NCI-H2171 treated with DMSO at 0.1 percent for 48 hours (cell line): Measurements from ENCODE around the gene STH.

Experiments
- DNase-seq: peaks from one replicate; lab custom pipeline; 2025; lab: John Stamatoyannopoulos, UW

STH gene

DNA sequence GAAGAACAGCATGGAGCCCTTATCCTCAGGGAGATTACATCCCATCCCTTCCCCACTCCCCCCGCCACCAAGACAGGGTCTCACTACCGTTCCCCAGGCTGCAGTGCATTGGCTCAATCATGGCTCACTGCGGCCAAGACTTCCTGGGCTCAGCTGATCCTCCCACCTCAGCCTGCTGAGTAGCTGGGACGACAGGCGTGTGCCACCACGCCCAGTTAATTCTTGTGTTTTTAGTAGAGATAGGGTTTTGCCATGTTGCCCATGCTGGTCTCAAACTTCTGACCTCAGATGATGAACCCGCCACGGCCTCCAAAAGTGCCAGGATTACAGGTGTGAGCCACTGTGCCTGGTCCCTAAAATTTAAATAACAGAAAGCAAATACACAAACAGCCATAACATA, 48.8 kb downstream of the STH start:
- no peak for DNase-seq
